NCI-H2227 (cell line): ENCODE results near the gene HYAL3.
"Not testable (repeated sequence)": the region's sequence is repeated elsewhere in the genome, so short reads cannot be mapped to it uniquely, and the experiment has no call there.

Source experiments
- DNase-seq: peaks from one replicate; lab custom pipeline; 2025; ENCODE audit not compliant: unreplicated experiment; lab: John Stamatoyannopoulos, UW

Gene HYAL3

GRCh38 chr3:50316657-50317242 lies 17.5 kb upstream of the HYAL3 start:
- DNase-seq, result peak; percentile 67

GRCh38 chr3:50314816-50315215 lies 15.6 kb upstream of the HYAL3 start:
- no peak for DNase-seq

GRCh38 chr3:50314342-50314741 lies 15.1 kb upstream of the HYAL3 start:
- DNase-seq, result no peak

GRCh38 chr3:50312041-50312440 lies 12.8 kb upstream of the HYAL3 start:
- not testable (repeated sequence) for DNase-seq

- DNase-seq, result no peak
Measured at GRCh38 chr3:50304601-50305000, 5.4 kb upstream of the HYAL3 start.

- no peak for DNase-seq
Measured at GRCh38 chr3:50303013-50303815, 4.0 kb upstream of the HYAL3 start, which contains the start of gene HYAL1. Gene HYAL1, minus strand, starts transcription at chr3:50303574. Its CDS starts 618 bp downstream, at chr3:50302956.

GRCh38 chr3:50302095-50303012 lies 3.1 kb upstream of the HYAL3 start:
- no peak for DNase-seq

GRCh38 chr3:50300681-50301254 lies 1.6 kb upstream of the HYAL3 start:
- no peak for DNase-seq

- DNase-seq, result no peak
Measured at GRCh38 chr3:50299929-50300680, 900 bp upstream of the HYAL3 start.

GRCh38 chr3:50299638-50299928 lies 378 bp upstream of the HYAL3 start:
- no peak for DNase-seq

GRCh38 chr3:50297896-50298725 lies 1.1 kb downstream of the HYAL3 start:
- DNase-seq, result no peak

GRCh38 chr3:50297384-50297775 lies 1.8 kb downstream of the HYAL3 start:
- no peak for DNase-seq

- DNase-seq, result no peak
Measured at GRCh38 chr3:50296721-50297383, 2.4 kb downstream of the HYAL3 start.

- DNase-seq, result no peak
Measured at GRCh38 chr3:50295553-50296431, 3.4 kb downstream of the HYAL3 start.

GRCh38 chr3:50294492-50295403 lies 4.5 kb downstream of the HYAL3 start:
- no peak for DNase-seq

GRCh38 chr3:50294089-50294488 lies 5.1 kb downstream of the HYAL3 start:
- DNase-seq, result no peak

GRCh38 chr3:50293079-50293801 lies 6.0 kb downstream of the HYAL3 start:
- DNase-seq, result no peak
